Measurements from ENCODE around the gene MAP4K3. TPM values are rescaled to one million over a fixed set of nuclear protein-coding genes. Genes with fewer than 3 reads are reported as not detected.
A peak's percentile ranks its signal among the peaks of the same experiment; 100 is the strongest.

Gene MAP4K3
- total and polyA plus RNA-seq, 9 of the 15 experiments (the other 6 are each of a cell fraction or from before 2014, with no cell fraction given), result 3.1 to 30.0 (median 16.9) TPM

DNA sequence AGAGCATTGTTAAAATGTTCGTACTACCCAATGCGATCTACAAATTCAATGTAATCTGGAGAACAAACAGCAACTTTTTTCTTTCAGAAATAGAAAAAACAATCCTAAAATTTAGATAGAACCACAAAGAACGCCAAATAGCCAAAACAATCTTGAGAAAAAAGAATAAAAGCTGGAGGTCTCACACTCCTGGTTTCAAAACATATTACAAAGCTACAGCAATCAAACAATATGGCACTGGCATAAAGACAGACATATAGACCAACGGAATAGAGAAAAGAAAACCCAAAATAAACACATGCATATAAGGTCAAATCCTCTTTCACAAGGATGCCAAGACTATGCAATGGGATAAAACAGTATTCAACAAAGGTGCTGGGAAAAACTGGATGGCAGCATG is 74.5 kb downstream of the MAP4K3 start:
- 85% methylated on average over 4 of the region's 4 CpGs for WGBS (ENCODE audit: insufficient coverage, low coverage, missing lambda C conversion rate)
- Histone ChIP-seq H3K27ac (ENCODE audit: extremely low read depth, low read depth, low read length) (no peak overlapping the region), H3K9me1 (ENCODE audit: control insufficient read depth, insufficient read depth, low read length) (no peaks in the 10 kb centered on the region), H2AFZ (ENCODE audit: low read depth, low read length) (no peak overlapping the region), H3K27me3 (ENCODE audit: control insufficient read depth in 2 of 2, insufficient read depth in 2 of 2, low read length in 2 of 2) (no peaks in the 10 kb centered on the region), H3K79me2 (ENCODE audit: control insufficient read depth, insufficient read depth, low read length) (peaks cover 20% of the 10 kb centered on the region), H4K20me1 (replicated peaks; ENCODE audit: control insufficient read depth, insufficient read depth, low read length) (no peaks in the 10 kb centered on the region), H3K36me3 (ENCODE audit: control insufficient read depth, insufficient read depth, low read length) (no peaks in the 10 kb centered on the region; the same call in 2 of the 3 replicates), H3K9ac (ENCODE audit: insufficient read depth in 1 of 2, low read depth in 2 of 2, low read length in 2 of 2) (no peak overlapping the region), H3K4me3 (no peak overlapping the region), H3K4me2 (ENCODE audit: insufficient read depth, low read length) (no peak overlapping the region), H3K4me1 (replicated peaks in 1 of 2; ENCODE audit: control insufficient read depth in 2 of 2, insufficient read depth in 2 of 2, low read length in 2 of 2) (no peaks in the 10 kb centered on the region), H3K9me3 (replicated peaks; ENCODE audit: control insufficient read depth, insufficient read depth, low read depth, low read length) (peaks cover 25% of the 10 kb centered on the region)
- no peak for FAIRE-seq
- no TSS peak for BruUV-seq (replicated peaks)
- no peak for ATAC-seq
- POLR2A ChIA-PET, result interaction anchor here (1.2 kb wide), 1 partner anchor 9 kb away, joined by 3 read pairs; no protein-coding TSS in a partner anchor
- intact Hi-C loops (cut with micrococcal nuclease) (no loop called here), in situ Hi-C loops (cut with MboI) (no loop called here)
- no peak for DNase-seq (ENCODE audit: extremely low read depth in 1 of 4, low spot score in 3 of 4)
- CTCF ChIA-PET (ENCODE audit: low intra/inter-chr PET ratio), result no interaction called here
- TF ChIP-seq E2F6 (IDR thresholded peaks at IDR 0.05; ENCODE audit: borderline replicate concordance in 1 of 2, extremely low read depth in 1 of 2, insufficient read depth in 1 of 2, insufficient read length in 1 of 2, low read depth in 1 of 2, low read length in 1 of 2, poor library complexity in 1 of 2, severe bottlenecking in 1 of 2) (no peak), CLOCK (CRISPR knock-in tag; IDR thresholded peaks at IDR 0.05; ENCODE audit: borderline replicate concordance) (no peak), MCM7 (IDR thresholded peaks at IDR 0.05) (no peak), ZNF778 (CRISPR knock-in tag; IDR thresholded peaks at IDR 0.05) (no peak), RNF2 (IDR thresholded peaks at IDR 0.05) (no peak), YY1 (IDR thresholded peaks at IDR 0.05; ENCODE audit: borderline replicate concordance in 1 of 3, control insufficient read depth in 1 of 3, extremely low read depth in 1 of 3, insufficient read depth in 3 of 3, insufficient read length in 1 of 3, insufficient replicate concordance in 2 of 3, low read depth in 1 of 3, low read length in 2 of 3) (no peak), TRIM28 (IDR thresholded peaks at IDR 0.05) (0 out of 2 replicates have a peak, but pooled peaks have one; percentile 41), PHTF2 (CRISPR knock-in tag; IDR thresholded peaks at IDR 0.05) (no peak), RFX5 (IDR thresholded peaks at IDR 0.05; ENCODE audit: low read depth, low read length) (no peak), NKRF (IDR thresholded peaks at IDR 0.05; ENCODE audit: borderline replicate concordance) (no peak), NUFIP1 (IDR thresholded peaks at IDR 0.05; ENCODE audit: partially characterized antibody) (no peak)
- TF ChIP-seq, protein P1, sequence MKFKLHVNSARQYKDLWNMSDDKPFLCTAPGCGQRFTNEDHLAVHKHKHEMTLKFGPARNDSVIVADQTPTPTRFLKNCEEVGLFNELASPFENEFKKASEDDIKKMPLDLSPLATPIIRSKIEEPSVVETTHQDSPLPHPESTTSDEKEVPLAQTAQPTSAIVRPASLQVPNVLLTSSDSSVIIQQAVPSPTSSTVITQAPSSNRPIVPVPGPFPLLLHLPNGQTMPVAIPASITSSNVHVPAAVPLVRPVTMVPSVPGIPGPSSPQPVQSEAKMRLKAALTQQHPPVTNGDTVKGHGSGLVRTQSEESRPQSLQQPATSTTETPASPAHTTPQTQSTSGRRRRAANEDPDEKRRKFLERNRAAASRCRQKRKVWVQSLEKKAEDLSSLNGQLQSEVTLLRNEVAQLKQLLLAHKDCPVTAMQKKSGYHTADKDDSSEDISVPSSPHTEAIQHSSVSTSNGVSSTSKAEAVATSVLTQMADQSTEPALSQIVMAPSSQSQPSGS (CRISPR knock-in tag; IDR thresholded peaks at IDR 0.05), result no peak
